ENCODE measurements around the gene VWA3B.

DNA sequence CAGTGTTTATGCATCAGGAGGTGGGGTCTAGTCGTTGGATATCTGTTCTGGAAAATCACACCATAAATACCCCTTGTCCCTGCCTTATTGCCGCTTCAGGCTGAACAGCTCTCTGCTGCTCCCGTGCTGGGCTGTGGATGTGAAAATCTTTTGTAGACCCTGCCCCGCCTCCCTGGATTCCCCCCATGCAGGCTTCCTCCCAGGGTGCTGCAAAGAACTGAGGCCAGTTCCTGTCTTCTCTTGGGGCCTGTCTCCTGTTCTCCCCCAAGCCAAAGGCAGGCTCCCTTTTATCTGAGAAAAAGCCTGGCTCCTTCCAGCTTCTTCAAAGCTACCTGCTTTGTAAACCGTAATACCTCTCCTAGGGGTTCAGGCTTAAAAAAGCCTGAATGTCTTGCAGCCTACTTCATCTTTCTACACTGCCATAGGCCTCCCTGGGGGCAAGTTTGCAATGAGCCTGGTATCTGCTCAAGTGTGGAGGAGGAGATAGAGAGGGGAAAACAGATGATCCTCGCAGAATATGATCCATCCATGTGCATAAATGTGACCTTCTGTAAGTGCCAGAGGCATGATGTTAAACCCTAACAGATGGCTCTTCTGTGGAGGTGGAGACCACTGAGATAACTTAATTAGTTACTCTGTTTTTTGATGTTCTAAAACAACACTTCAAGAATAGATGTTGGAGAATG lies 55.3 kb downstream of the VWA3B start:
- TF ChIP-seq CTCF (IDR thresholded peaks at IDR 0.05; ENCODE audit: low read length) (no peak), EZH2phosphoT487 (IDR thresholded peaks at IDR 0.05; ENCODE audit: low read length) (no peak)

All from MM.1S (cell line).